Ovary (tissue), 3 donors: ENCODE data around the gene KIF13A.

Experiments
- EP300 ChIP-seq: sonication (generic); formaldehyde crosslinking; IDR thresholded peaks from one replicate; pipeline ENCODE4 v1.6.1; 2017; ENCODE audit warnings: antibody characterized with exemption
- POLR2A ChIP-seq: fragments of 450-650 bp; IDR thresholded peaks from one replicate; pipeline ENCODE4 v1.6.1; 2017; ENCODE audit warnings: antibody characterized with exemption, mild to moderate bottlenecking, moderate library complexity
- TF ChIP-seq, protein P1 (sequence below), 3 donors: fragments of 450-650 bp in 2 of 3; fragments of 200-600 bp in 1 of 3; IDR thresholded peaks; one replicate each; pipeline versions ENCODE4 v1.5.1 to v1.8.0; 2016 to 2022; ENCODE audit warnings: antibody characterized with exemption in 3 of 3, mild to moderate bottlenecking in 1 of 3
- donor health status: DM: no; HTN: no; CAD: no.

GRCh38 chr6:17980329-17980728 is 7.1 kb downstream of the KIF13A start:
- TF ChIP-seq, protein P1, sequence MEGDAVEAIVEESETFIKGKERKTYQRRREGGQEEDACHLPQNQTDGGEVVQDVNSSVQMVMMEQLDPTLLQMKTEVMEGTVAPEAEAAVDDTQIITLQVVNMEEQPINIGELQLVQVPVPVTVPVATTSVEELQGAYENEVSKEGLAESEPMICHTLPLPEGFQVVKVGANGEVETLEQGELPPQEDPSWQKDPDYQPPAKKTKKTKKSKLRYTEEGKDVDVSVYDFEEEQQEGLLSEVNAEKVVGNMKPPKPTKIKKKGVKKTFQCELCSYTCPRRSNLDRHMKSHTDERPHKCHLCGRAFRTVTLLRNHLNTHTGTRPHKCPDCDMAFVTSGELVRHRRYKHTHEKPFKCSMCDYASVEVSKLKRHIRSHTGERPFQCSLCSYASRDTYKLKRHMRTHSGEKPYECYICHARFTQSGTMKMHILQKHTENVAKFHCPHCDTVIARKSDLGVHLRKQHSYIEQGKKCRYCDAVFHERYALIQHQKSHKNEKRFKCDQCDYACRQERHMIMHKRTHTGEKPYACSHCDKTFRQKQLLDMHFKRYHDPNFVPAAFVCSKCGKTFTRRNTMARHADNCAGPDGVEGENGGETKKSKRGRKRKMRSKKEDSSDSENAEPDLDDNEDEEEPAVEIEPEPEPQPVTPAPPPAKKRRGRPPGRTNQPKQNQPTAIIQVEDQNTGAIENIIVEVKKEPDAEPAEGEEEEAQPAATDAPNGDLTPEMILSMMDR (IDR thresholded peaks at IDR 0.05) = no peak
- no peak for TF ChIP-seq POLR2A
- TF ChIP-seq EP300 = no peak
